HG02870 (cell line): ENCODE measurements around the gene GPC6.
"Not testable (repeated sequence)": the region's sequence is repeated elsewhere in the genome, so short reads cannot be mapped to it uniquely, and the experiment has no call there.

Experiments
- ATAC-seq: cut with Tn5 transposase; IDR thresholded peaks from one replicate; pipeline ENCODE4 v1.9.1; 2021; ENCODE audit warnings: mild to moderate bottlenecking, moderate library complexity; ENCODE audit not compliant: unreplicated experiment

The GPC6 gene

GRCh38 chr13:93318534-93319254, 92.1 kb downstream of the GPC6 start:
- ATAC-seq, result no peak

GRCh38 chr13:93320942-93321341, 94.3 kb downstream of the GPC6 start:
- ATAC-seq, result no peak

GRCh38 chr13:93323880-93324279, 97.3 kb downstream of the GPC6 start:
- ATAC-seq, result not testable (repeated sequence)

GRCh38 chr13:93325303-93326233, 99.0 kb downstream of the GPC6 start:
- ATAC-seq, result no peak

- no peak for ATAC-seq
These were observed 99.7 kb downstream of the GPC6 start for GRCh38 chr13:93326234-93326811.

- no peak for ATAC-seq
These were observed 102.3 kb downstream of the GPC6 start for GRCh38 chr13:93328943-93329342.

- no peak for ATAC-seq
These were observed 110.1 kb downstream of the GPC6 start for GRCh38 chr13:93336728-93337127.

- no peak for ATAC-seq
These were observed 111.4 kb downstream of the GPC6 start for GRCh38 chr13:93338030-93338429.

GRCh38 chr13:93338906-93339305, 112.3 kb downstream of the GPC6 start:
- ATAC-seq, result no peak

GRCh38 chr13:93339550-93339949, 112.9 kb downstream of the GPC6 start:
- ATAC-seq, result no peak

GRCh38 chr13:93341517-93341916, 114.9 kb downstream of the GPC6 start:
- ATAC-seq, result no peak

- ATAC-seq, result no peak
These were observed 116.5 kb downstream of the GPC6 start for GRCh38 chr13:93343097-93343496.

GRCh38 chr13:93344048-93344705, 117.6 kb downstream of the GPC6 start:
- ATAC-seq, result no peak

GRCh38 chr13:93345024-93345423, 118.4 kb downstream of the GPC6 start:
- ATAC-seq, result no peak

- ATAC-seq, result no peak
These were observed 119.2 kb downstream of the GPC6 start for GRCh38 chr13:93345770-93346169.

GRCh38 chr13:93352616-93353015, 126.0 kb downstream of the GPC6 start:
- no peak for ATAC-seq

GRCh38 chr13:93355094-93355493, 128.5 kb downstream of the GPC6 start:
- no peak for ATAC-seq

- no peak for ATAC-seq
These were observed 129.9 kb downstream of the GPC6 start for GRCh38 chr13:93356469-93356868.

- no peak for ATAC-seq
These were observed 133.4 kb downstream of the GPC6 start for GRCh38 chr13:93360021-93360420.

- no peak for ATAC-seq
These were observed 135.1 kb downstream of the GPC6 start for GRCh38 chr13:93361703-93362102.

- ATAC-seq, result no peak
These were observed 137.6 kb downstream of the GPC6 start for GRCh38 chr13:93364166-93364565.
